GM18507 (cell line): ENCODE results near the gene CHRM1.
"Not testable (repeated sequence)": the region's sequence is repeated elsewhere in the genome, so short reads cannot be mapped to it uniquely, and the experiment has no call there.

Source experiments
- DNase-seq: peaks from one replicate; pipeline ENCODE4 v3.0.0; 2011; ENCODE audit warnings: low read depth; ENCODE audit not compliant: insufficient read length; ENCODE audit errors: extremely low spot score
- FAIRE-seq: peaks from 2 replicates; lab custom pipeline; 2011; peaks lifted over from hg19 to GRCh38; lab: Jason Lieb, UNC

The CHRM1 gene, protein sequence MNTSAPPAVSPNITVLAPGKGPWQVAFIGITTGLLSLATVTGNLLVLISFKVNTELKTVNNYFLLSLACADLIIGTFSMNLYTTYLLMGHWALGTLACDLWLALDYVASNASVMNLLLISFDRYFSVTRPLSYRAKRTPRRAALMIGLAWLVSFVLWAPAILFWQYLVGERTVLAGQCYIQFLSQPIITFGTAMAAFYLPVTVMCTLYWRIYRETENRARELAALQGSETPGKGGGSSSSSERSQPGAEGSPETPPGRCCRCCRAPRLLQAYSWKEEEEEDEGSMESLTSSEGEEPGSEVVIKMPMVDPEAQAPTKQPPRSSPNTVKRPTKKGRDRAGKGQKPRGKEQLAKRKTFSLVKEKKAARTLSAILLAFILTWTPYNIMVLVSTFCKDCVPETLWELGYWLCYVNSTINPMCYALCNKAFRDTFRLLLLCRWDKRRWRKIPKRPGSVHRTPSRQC

GRCh38 chr11:62921201-62921572 lies at the start of gene CHRM1:
TSS of gene CHRM1 (minus strand) at chr11:62921363. CDS start at chr11:62911100, 10,263 bp downstream.
- no peak for FAIRE-seq
- no peak for DNase-seq

- no peak for FAIRE-seq
- DNase-seq, result no peak
Observed at GRCh38 chr11:62965574-62965973, 44.4 kb upstream of the CHRM1 start.

GRCh38 chr11:62962391-62962790 lies 41.2 kb upstream of the CHRM1 start:
- no peak for FAIRE-seq

GRCh38 chr11:62961017-62961570 lies 39.9 kb upstream of the CHRM1 start:
- no peak for DNase-seq
- no peak for FAIRE-seq

More at GRCh38 chr11:62962391-62962790, 41.2 kb upstream of the CHRM1 start:
- DNase-seq, result no peak

DNA sequence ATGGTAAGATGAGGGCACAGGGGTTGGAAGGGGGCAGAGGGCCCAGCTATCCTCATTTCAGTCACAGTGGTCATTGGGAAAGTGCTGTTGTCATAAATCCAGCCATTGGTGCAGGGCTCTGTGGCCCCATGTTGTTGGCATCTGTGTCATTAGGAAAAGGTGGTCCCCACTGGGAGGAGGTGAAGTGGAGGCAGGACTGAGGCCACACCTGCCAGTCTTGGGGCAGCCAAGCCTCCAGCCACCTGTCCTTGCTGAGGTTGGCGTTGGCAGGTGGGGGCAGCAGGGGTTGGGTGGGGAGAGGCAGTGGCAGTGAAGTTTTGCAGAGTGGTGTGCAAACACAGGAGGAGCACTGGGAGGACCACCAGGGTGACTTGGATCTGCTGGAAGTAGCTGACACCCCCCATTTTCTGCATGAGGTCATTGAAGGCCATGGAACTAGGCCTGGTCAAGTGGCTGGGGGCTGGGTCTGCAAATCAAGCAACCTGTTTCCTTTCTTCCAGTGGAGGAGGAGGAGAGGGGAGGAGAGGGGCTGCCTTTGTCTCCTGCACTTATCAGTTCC lies 38.3 kb upstream of the CHRM1 start:
- FAIRE-seq (no peak), DNase-seq (no peak)

GRCh38 chr11:62958547-62959421 lies 37.6 kb upstream of the CHRM1 start:
- FAIRE-seq, result no peak
- DNase-seq, result no peak

DNA sequence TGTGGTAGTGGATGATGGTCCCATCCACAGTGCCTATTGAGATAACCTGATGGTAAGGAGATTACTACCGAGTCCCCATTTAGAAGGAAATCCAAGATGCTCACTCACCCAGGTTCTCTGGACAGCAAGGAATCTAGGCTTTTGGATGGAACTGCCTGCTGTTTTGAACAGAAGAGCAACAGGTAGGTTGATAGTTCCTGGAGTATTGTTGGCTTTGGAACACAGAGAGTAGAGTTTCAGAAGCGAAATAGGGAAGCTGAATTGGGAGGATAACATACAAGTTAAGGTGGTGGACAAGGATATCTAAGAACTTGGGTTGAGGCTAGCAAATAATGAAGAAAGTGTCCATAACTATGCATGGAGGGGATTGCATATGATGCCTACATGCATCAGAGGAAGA lies 36.0 kb upstream of the CHRM1 start:
- DNase-seq (no peak), FAIRE-seq (no peak)

- DNase-seq (no peak), FAIRE-seq (no peak)
Observed at GRCh38 chr11:62954478-62954877, 33.3 kb upstream of the CHRM1 start.

DNA sequence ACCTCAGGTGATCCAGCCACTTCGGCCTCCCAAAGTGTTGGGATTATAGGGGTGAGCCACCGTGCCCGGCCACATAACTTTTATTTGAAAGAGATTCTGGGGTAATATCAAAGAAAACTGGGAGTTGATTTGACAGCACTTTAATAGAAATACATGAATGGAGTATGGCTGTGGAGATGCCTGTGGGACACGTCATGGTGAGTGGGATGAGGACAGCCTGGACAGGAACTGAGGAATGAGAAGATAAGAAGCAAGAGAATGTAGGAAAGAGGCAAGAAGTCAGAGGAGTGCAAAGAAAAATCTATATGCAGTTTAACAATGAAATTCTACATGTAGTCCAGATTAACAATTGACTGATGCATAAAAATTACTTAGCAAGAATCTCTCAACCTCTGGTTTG lies 32.6 kb upstream of the CHRM1 start:
- FAIRE-seq (no peak), DNase-seq (no peak)

- FAIRE-seq, result no peak
- DNase-seq, result no peak
Observed at GRCh38 chr11:62948765-62949320, 27.7 kb upstream of the CHRM1 start.

GRCh38 chr11:62945538-62945937 lies 24.4 kb upstream of the CHRM1 start:
- FAIRE-seq, DNase-seq: not testable (repeated sequence)

DNA sequence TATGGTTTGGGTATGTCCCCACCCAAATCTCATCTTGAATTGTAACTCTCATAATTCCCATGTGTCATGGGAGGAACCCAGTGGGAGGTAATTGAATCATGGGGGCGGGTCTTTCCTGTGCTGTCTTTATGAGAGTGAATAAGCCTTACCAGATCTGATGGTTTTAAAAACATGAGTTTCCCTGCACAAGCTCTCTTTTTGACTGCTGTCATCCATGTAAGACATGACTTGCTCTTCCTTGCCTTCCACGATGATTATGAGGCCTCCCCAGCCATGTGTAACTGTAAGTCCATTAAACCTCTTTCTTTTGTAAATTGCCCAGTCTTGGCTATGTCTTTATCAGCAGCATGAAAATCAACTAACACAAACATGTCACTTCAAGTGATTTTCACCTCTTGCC lies 16.4 kb upstream of the CHRM1 start:
- DNase-seq, FAIRE-seq: not testable (repeated sequence)

GRCh38 chr11:62934496-62934785 lies 13.3 kb upstream of the CHRM1 start:
- no peak for FAIRE-seq
- no peak for DNase-seq

- FAIRE-seq, result no peak
- no peak for DNase-seq
Observed at GRCh38 chr11:62933750-62934495, 12.8 kb upstream of the CHRM1 start.

- DNase-seq (no peak), FAIRE-seq (no peak)
Observed at GRCh38 chr11:62933285-62933684, 12.1 kb upstream of the CHRM1 start.

GRCh38 chr11:62931499-62932278 lies 10.5 kb upstream of the CHRM1 start:
- FAIRE-seq (no peak), DNase-seq (no peak)

DNA sequence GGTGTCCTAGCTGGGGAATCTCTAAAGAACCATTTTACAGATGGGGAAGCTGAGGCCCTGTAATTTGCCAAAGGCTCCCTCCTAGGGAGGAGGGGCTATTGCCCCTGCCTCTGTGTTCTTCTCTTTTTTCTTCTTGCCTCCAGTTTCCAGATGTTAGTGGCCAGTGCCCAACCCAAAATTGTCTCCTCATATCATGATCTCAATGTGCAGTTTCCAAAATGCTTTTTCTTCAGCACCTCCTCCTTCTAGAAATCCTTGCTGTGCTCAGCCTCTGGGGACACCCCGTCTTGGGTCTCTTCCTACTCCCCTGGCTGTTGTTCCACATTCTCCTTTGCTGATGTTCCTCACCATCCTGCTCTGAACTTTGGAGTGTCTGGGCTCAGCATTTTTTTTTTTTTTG lies 9.5 kb upstream of the CHRM1 start:
- FAIRE-seq, result no peak
- DNase-seq, result no peak

GRCh38 chr11:62930157-62930556 lies 9.0 kb upstream of the CHRM1 start:
- DNase-seq, result no peak
- FAIRE-seq, result no peak
